ENCODE results near the gene PEX13. TPM values are rescaled to one million over a fixed set of nuclear protein-coding genes. Genes with fewer than 3 reads are reported as not detected.

Gene PEX13
- polyA plus RNA-seq, 1 experiment = 11.7 TPM

- Histone ChIP-seq H3K36me3 (ENCODE audit: control insufficient read depth, insufficient read depth, low read length) (peaks cover 1% of the 10 kb centered on the region; the same call in 1 of the 2 replicates), H3K4me3 (ENCODE audit: low read depth, low read length) (peak within 1 kb of the TSS; percentile 88), H3K27me3 (ENCODE audit: control insufficient read depth, insufficient read depth, low read length) (no peaks in the 10 kb centered on the region)
- CTCF ChIA-PET = interaction anchor here (1.0 kb wide), 1 partner anchor 358 kb away, joined by 3 read pairs; no protein-coding TSS in a partner anchor
- DNase-seq (ENCODE audit: low read depth) = peak; percentile 34
- no peak for TF ChIP-seq CTCF (IDR thresholded peaks at IDR 0.05; ENCODE audit: insufficient read depth, low read depth, low read length)
- POLR2A ChIA-PET = interaction anchor here (0.5 kb wide), 1 partner anchor 37 kb away, joined by 4 read pairs; no protein-coding TSS in a partner anchor
Measured at GRCh38 chr2:61065714-61066709, 48.5 kb downstream of the PEX13 start, which contains the start of gene SANBR. SANBR (plus strand) TSS chr2:61065871; CDS start chr2:61070351, 4,480 bp downstream.

- CTCF ChIA-PET = interaction anchor here (0.6 kb wide), 1 partner anchor 1324 kb away, joined by 3 read pairs; no protein-coding TSS in a partner anchor
- H3K36me3 ChIP-seq (ENCODE audit: control insufficient read depth, insufficient read depth, low read length) = peaks cover 1% of the 10 kb centered on the region; the same call in 1 of the 2 replicates
Measured at GRCh38 chr2:61074100-61074499, 56.6 kb downstream of the PEX13 start.

GRCh38 chr2:61085883-61086282, 68.4 kb downstream of the PEX13 start:
- no peak overlapping the region for H3K4me3 ChIP-seq (ENCODE audit: low read depth, low read length)
- CTCF ChIA-PET = no interaction called here
- no peaks in the 10 kb centered on the region for H3K36me3 ChIP-seq (ENCODE audit: control insufficient read depth, insufficient read depth, low read length)
- POLR2A ChIA-PET = no interaction called here
- no peak for TF ChIP-seq CTCF (IDR thresholded peaks at IDR 0.05; ENCODE audit: insufficient read depth, low read depth, low read length)
- DNase-seq (ENCODE audit: low read depth) = no peak
- no peaks in the 10 kb centered on the region for H3K27me3 ChIP-seq (ENCODE audit: control insufficient read depth, insufficient read depth, low read length)

More at GRCh38 chr2:61074100-61074499, 56.6 kb downstream of the PEX13 start:
- no peak for DNase-seq (ENCODE audit: low read depth)
- Histone ChIP-seq H3K4me3 (ENCODE audit: low read depth, low read length) (no peak overlapping the region), H3K27me3 (ENCODE audit: control insufficient read depth, insufficient read depth, low read length) (no peaks in the 10 kb centered on the region)
- POLR2A ChIA-PET = no interaction called here
- TF ChIP-seq CTCF (IDR thresholded peaks at IDR 0.05; ENCODE audit: insufficient read depth, low read depth, low read length) = no peak

GRCh38 chr2:61089797-61090196, 72.3 kb downstream of the PEX13 start:
- ChIA-PET CTCF (no interaction called here), POLR2A (no interaction called here)
- DNase-seq (ENCODE audit: low read depth) = no peak
- Histone ChIP-seq H3K36me3 (ENCODE audit: control insufficient read depth, insufficient read depth, low read length) (no peaks in the 10 kb centered on the region), H3K4me3 (ENCODE audit: low read depth, low read length) (no peak overlapping the region), H3K27me3 (ENCODE audit: control insufficient read depth, insufficient read depth, low read length) (no peaks in the 10 kb centered on the region)
- TF ChIP-seq CTCF (IDR thresholded peaks at IDR 0.05; ENCODE audit: insufficient read depth, low read depth, low read length) = no peak

- CTCF ChIA-PET = no interaction called here
- no peak overlapping the region for H3K4me3 ChIP-seq (ENCODE audit: low read depth, low read length)
- no peak for TF ChIP-seq CTCF (IDR thresholded peaks at IDR 0.05; ENCODE audit: insufficient read depth, low read depth, low read length)
- POLR2A ChIA-PET = no interaction called here
- H3K36me3 ChIP-seq (ENCODE audit: control insufficient read depth, insufficient read depth, low read length) = no peaks in the 10 kb centered on the region
- H3K27me3 ChIP-seq (ENCODE audit: control insufficient read depth, insufficient read depth, low read length) = no peaks in the 10 kb centered on the region
- no peak for DNase-seq (ENCODE audit: low read depth)
Measured at GRCh38 chr2:61090386-61090921, 72.9 kb downstream of the PEX13 start.
